OCI-LY1 (cell line): ENCODE results near the gene GALNT18.

Experiments used
- H2AFZ ChIP-seq: fragments of 200-600 bp; sonication (generic), shearing (Covaris generic); 2 replicates; pipeline ENCODE4 v1.6.0; 2014; ENCODE audit warnings: antibody characterized with exemption, mild to moderate bottlenecking, low read length
- H3F3A ChIP-seq: fragments of 200-600 bp; sonication (generic), shearing (Covaris generic); 2 replicates; pipeline ENCODE4 v1.6.0; 2014; ENCODE audit warnings: mild to moderate bottlenecking, antibody characterized with exemption, low read length, moderate library complexity; ENCODE audit not compliant: insufficient read depth
- H3K27ac ChIP-seq: fragments of 200-600 bp; sonication (generic); 2 replicates; pipeline ENCODE4 v1.5.1; 2014; ENCODE audit warnings: low read length, mixed run types, mild to moderate bottlenecking, low read depth; ENCODE audit not compliant: poor library complexity, severe bottlenecking
- H3K27me3 ChIP-seq: fragments of 200-600 bp; sonication (generic); 2 replicates; pipeline ENCODE4 v1.6.0; 2014; ENCODE audit warnings: antibody characterized with exemption, mild to moderate bottlenecking, low read length, moderate library complexity; ENCODE audit not compliant: insufficient read depth
- H3K36me3 ChIP-seq: fragments of 200-600 bp; sonication (generic); 2 replicates; pipeline ENCODE4 v1.6.1; 2014; ENCODE audit warnings: mild to moderate bottlenecking, antibody characterized with exemption, low read length, moderate library complexity, mixed read lengths; ENCODE audit not compliant: insufficient read depth
- H3K4me1 ChIP-seq: fragments of 200-600 bp; sonication (generic); 2 replicates; pipeline ENCODE4 v1.5.1; 2014; ENCODE audit warnings: mild to moderate bottlenecking, low read length, moderate library complexity; ENCODE audit not compliant: insufficient read depth, severe bottlenecking
- H3K4me2 ChIP-seq: fragments of 200-600 bp; sonication (generic), shearing (Covaris generic); 2 replicates; pipeline ENCODE4 v1.6.1; 2014; ENCODE audit warnings: low read length
- H3K4me3 ChIP-seq: fragments of 200-600 bp; sonication (generic); 2 replicates; pipeline ENCODE4 v1.5.1; 2014; ENCODE audit warnings: low read length, low read depth, mild to moderate bottlenecking, mixed read lengths; ENCODE audit not compliant: poor library complexity, severe bottlenecking
- H3K79me2 ChIP-seq: fragments of 200-600 bp; shearing (Covaris generic); 2 replicates; pipeline ENCODE4 v1.6.1; 2016; ENCODE audit warnings: mixed run types, low read length, mixed read lengths; ENCODE audit not compliant: insufficient read depth
- H3K9ac ChIP-seq: fragments of 200-600 bp; sonication (generic), shearing (Covaris generic); 2 replicates; pipeline ENCODE4 v1.6.1; 2014; ENCODE audit warnings: mild to moderate bottlenecking, low read length, mixed read lengths
- H3K9me2 ChIP-seq: fragments of 200-600 bp; sonication (generic), shearing (Covaris generic); 2 replicates; pipeline ENCODE4 v1.6.1; 2014; ENCODE audit warnings: low read depth, mild to moderate bottlenecking, low read length, mixed read lengths
- H3K9me3 ChIP-seq: fragments of 200-600 bp; shearing (Covaris generic); 2 replicates; pipeline ENCODE4 v1.6.1; 2014; ENCODE audit warnings: low read length, mixed read lengths
- H4K20me1 ChIP-seq: fragments of 200-600 bp; sonication (generic), shearing (Covaris generic); 2 replicates; pipeline ENCODE4 v1.6.0; 2016; ENCODE audit warnings: mild to moderate bottlenecking, low read length; ENCODE audit not compliant: insufficient read depth
- EZH2 ChIP-seq: fragments of 200-600 bp; sonication (generic), shearing (Covaris generic); IDR thresholded peaks from 2 replicates; pipeline ENCODE4 v1.8.0; 2017; ENCODE audit warnings: borderline replicate concordance, mixed run types, mild to moderate bottlenecking, antibody characterized with exemption, low read length, moderate library complexity, mixed read lengths
- TF ChIP-seq, protein P1 (sequence below): fragments of 200-600 bp; sonication (generic), shearing (Covaris generic); IDR thresholded peaks from 2 replicates; pipeline ENCODE4 v1.5.1; 2017; ENCODE audit warnings: mild to moderate bottlenecking, antibody characterized with exemption, low read length, moderate library complexity, mixed read lengths

Gene GALNT18

GRCh38 chr11:11294551-11294855 is 327.3 kb downstream of the GALNT18 start:
- Histone ChIP-seq H3K36me3 (no peaks in the 10 kb centered on the region), H3K9me3 (no peaks in the 10 kb centered on the region), H3K27ac (no peak overlapping the region), H3K9ac (no peak overlapping the region), H3K9me2 (no peaks in the 10 kb centered on the region), H3F3A (no peaks in the 10 kb centered on the region), H3K4me3 (no peak overlapping the region), H3K4me2 (no peak overlapping the region), H3K27me3 (no peaks in the 10 kb centered on the region), H2AFZ (no peak overlapping the region), H3K4me1 (no peaks in the 10 kb centered on the region), H3K79me2 (no peaks in the 10 kb centered on the region), H4K20me1 (no peaks in the 10 kb centered on the region)
- no peak for TF ChIP-seq EZH2
- TF ChIP-seq, protein P1, sequence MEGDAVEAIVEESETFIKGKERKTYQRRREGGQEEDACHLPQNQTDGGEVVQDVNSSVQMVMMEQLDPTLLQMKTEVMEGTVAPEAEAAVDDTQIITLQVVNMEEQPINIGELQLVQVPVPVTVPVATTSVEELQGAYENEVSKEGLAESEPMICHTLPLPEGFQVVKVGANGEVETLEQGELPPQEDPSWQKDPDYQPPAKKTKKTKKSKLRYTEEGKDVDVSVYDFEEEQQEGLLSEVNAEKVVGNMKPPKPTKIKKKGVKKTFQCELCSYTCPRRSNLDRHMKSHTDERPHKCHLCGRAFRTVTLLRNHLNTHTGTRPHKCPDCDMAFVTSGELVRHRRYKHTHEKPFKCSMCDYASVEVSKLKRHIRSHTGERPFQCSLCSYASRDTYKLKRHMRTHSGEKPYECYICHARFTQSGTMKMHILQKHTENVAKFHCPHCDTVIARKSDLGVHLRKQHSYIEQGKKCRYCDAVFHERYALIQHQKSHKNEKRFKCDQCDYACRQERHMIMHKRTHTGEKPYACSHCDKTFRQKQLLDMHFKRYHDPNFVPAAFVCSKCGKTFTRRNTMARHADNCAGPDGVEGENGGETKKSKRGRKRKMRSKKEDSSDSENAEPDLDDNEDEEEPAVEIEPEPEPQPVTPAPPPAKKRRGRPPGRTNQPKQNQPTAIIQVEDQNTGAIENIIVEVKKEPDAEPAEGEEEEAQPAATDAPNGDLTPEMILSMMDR = no peak

GRCh38 chr11:11293798-11294550 is 327.8 kb downstream of the GALNT18 start:
- Histone ChIP-seq H3K9ac (no peak overlapping the region), H3K4me1 (no peaks in the 10 kb centered on the region), H3F3A (no peaks in the 10 kb centered on the region), H3K27me3 (no peaks in the 10 kb centered on the region), H3K27ac (no peak overlapping the region), H3K9me3 (no peaks in the 10 kb centered on the region), H3K4me3 (no peak overlapping the region), H3K79me2 (no peaks in the 10 kb centered on the region), H3K36me3 (no peaks in the 10 kb centered on the region), H3K4me2 (no peak overlapping the region), H3K9me2 (no peaks in the 10 kb centered on the region), H4K20me1 (no peaks in the 10 kb centered on the region), H2AFZ (no peak overlapping the region)
- TF ChIP-seq, protein P1 = no peak
- no peak for TF ChIP-seq EZH2

GRCh38 chr11:11292839-11293238 is 329.0 kb downstream of the GALNT18 start:
- H3K27me3 ChIP-seq = peaks cover 3% of the 10 kb centered on the region; the same call in 1 of the 2 replicates
- H4K20me1 ChIP-seq = no peaks in the 10 kb centered on the region
- H3K9ac ChIP-seq = no peak overlapping the region
- TF ChIP-seq EZH2 = no peak
- TF ChIP-seq, protein P1 = no peak
- no peaks in the 10 kb centered on the region for H3K79me2 ChIP-seq
- no peaks in the 10 kb centered on the region for H3K9me3 ChIP-seq
- H3F3A ChIP-seq = no peaks in the 10 kb centered on the region
- H3K4me2 ChIP-seq = no peak overlapping the region
- H3K36me3 ChIP-seq = no peaks in the 10 kb centered on the region
- H3K4me1 ChIP-seq = no peaks in the 10 kb centered on the region
- H2AFZ ChIP-seq = no peak overlapping the region
- H3K27ac ChIP-seq = no peak overlapping the region
- no peak overlapping the region for H3K4me3 ChIP-seq
- H3K9me2 ChIP-seq = no peaks in the 10 kb centered on the region
